Keratinocyte (primary cell): Measurements from ENCODE around the gene CCDC71. TPM values are rescaled to one million over a fixed set of nuclear protein-coding genes. Genes with fewer than 3 reads are reported as not detected.

Experiments
- DNase-seq: peaks from one replicate; pipeline ENCODE4 v3.0.0-alpha.2; 2011; ENCODE audit warnings: low read depth, missing footprints, low spot score
- FAIRE-seq: peaks from 2 replicates; lab custom pipeline; 2011; peaks lifted over from hg19 to GRCh38; lab: Jason Lieb, UNC
- H2AFZ ChIP-seq: 2 replicates; pipeline ENCODE4 v1.6.0; 2012; ENCODE audit warnings: low read length, control low read depth, inconsistent platforms; ENCODE audit not compliant: control insufficient read depth
- H3K27ac ChIP-seq: 2 replicates; pipeline ENCODE4 v1.5.1; 2011; ENCODE audit warnings: low read length; ENCODE audit not compliant: control insufficient read depth, insufficient read depth
- H3K27me3 ChIP-seq: 3 replicates; pipeline ENCODE4 v1.6.0; 2011; ENCODE audit warnings: low read length; ENCODE audit not compliant: control insufficient read depth, insufficient read depth; ENCODE audit errors: extremely low read depth
- H3K36me3 ChIP-seq, 2 experiments: 2 replicates in 1 of 2; 3 replicates in 1 of 2; pipeline ENCODE4 v1.5.1; 2011; ENCODE audit warnings: low read length in 2 of 2, mild to moderate bottlenecking in 1 of 2; ENCODE audit not compliant: control insufficient read depth in 2 of 2, insufficient read depth in 2 of 2; ENCODE audit errors: extremely low read depth in 1 of 2
- H3K4me1 ChIP-seq: 3 replicates; pipeline ENCODE4 v1.5.1; 2011; ENCODE audit warnings: low read length; ENCODE audit not compliant: control insufficient read depth, insufficient read depth; ENCODE audit errors: extremely low read depth
- H3K4me2 ChIP-seq: 3 replicates; pipeline ENCODE4 v1.6.0; 2011; ENCODE audit warnings: low read depth, low read length; ENCODE audit not compliant: control insufficient read depth, insufficient read depth; ENCODE audit errors: extremely low read depth
- H3K4me3 ChIP-seq, 3 experiments: fragments of 200-600 bp in 1 of 3; sonication (generic) in 1 of 3; 2 replicates in 2 of 3; 3 replicates in 1 of 3; pipeline ENCODE4 v1.5.1; 2011 to 2016; ENCODE audit warnings: low read length in 3 of 3, mild to moderate bottlenecking in 3 of 3, control low read depth in 2 of 3, inconsistent platforms in 1 of 3, low read depth in 1 of 3, mixed read lengths in 1 of 3, mixed run types in 1 of 3, moderate library complexity in 1 of 3; ENCODE audit not compliant: control insufficient read depth in 2 of 3, insufficient read depth in 2 of 3; ENCODE audit errors: extremely low read depth in 1 of 3
- H3K79me2 ChIP-seq: 2 replicates; pipeline ENCODE4 v1.6.0; 2012; ENCODE audit warnings: low read length; ENCODE audit not compliant: control insufficient read depth, insufficient read depth
- H3K9ac ChIP-seq: 3 replicates; pipeline ENCODE4 v1.6.0; 2011; ENCODE audit warnings: low read length; ENCODE audit not compliant: control insufficient read depth, insufficient read depth; ENCODE audit errors: extremely low read depth
- H3K9me1 ChIP-seq: 3 replicates; pipeline ENCODE4 v1.6.0; 2011; ENCODE audit warnings: low read length; ENCODE audit not compliant: control insufficient read depth, insufficient read depth; ENCODE audit errors: extremely low read depth
- H3K9me3 ChIP-seq: 2 replicates; pipeline ENCODE4 v1.5.1; 2012; ENCODE audit warnings: low read depth, low read length; ENCODE audit not compliant: control insufficient read depth
- H4K20me1 ChIP-seq: 3 replicates; pipeline ENCODE4 v1.6.0; 2011; ENCODE audit warnings: low read length; ENCODE audit not compliant: control insufficient read depth, insufficient read depth; ENCODE audit errors: extremely low read depth
- CTCF ChIP-seq, 3 experiments: IDR thresholded peaks in 1 of 3; conservative IDR thresholded peaks in 1 of 3; optimal IDR thresholded peaks in 1 of 3; 2 replicates in 2 of 3; 3 replicates in 1 of 3; pipeline versions ENCODE3 to v1.5.1; 2011; ENCODE audit warnings: low read length in 3 of 3, mild to moderate bottlenecking in 3 of 3, moderate library complexity in 2 of 3, control low read depth in 1 of 3, inconsistent platforms in 1 of 3; ENCODE audit not compliant: insufficient read depth in 2 of 3; ENCODE audit errors: extremely low read depth in 1 of 3
- EZH2 ChIP-seq: IDR thresholded peaks from one replicate; pipeline ENCODE4 v1.6.1; 2012; ENCODE audit warnings: inconsistent platforms, mild to moderate bottlenecking, low read length, moderate library complexity
- dilution Hi-C: fragments of 300-500 bp; cut with MboI; formaldehyde crosslinking; loops from one replicate; pipeline ENCODE4 v1.7.0; 2020; ENCODE audit warnings: low sequenced_read_pairs; ENCODE audit not compliant: extremely low pct_ligation_motif_present
- polyA plus RNA-seq, 5 experiments: library from polyadenylated mRNA; depleted of rRNA in 3 of 5; stranded (reverse) in 3 of 5; stranded (forward) in 1 of 5; unstranded in 1 of 5; fragments of >200 nt; gene quantifications; 1 replicate in 1 of 5; 2 replicates in 3 of 5; 3 replicates in 1 of 5; pipeline versions ENCODE4 v1.2.1 to v1.2.3, GENCODE V29; 2011 to 2012; ENCODE audit warnings: missing spikeins in 2 of 5, low read depth in 1 of 5, low replicate concordance in 1 of 5

The CCDC71 gene
- polyA plus RNA-seq, 1 donor (not counting 4 experiments of a cell fraction or from before 2014, with no cell fraction given): 18.8 TPM

- DNase-seq: no peak
- FAIRE-seq: no peak
- H3K4me3 ChIP-seq: no peak overlapping the region
Observed at GRCh38 chr3:49183873-49184272, 17.7 kb upstream of the CCDC71 start.

GRCh38 chr3:49182682-49183081 lies 16.6 kb upstream of the CCDC71 start:
- no peak for TF ChIP-seq EZH2
- no peak for TF ChIP-seq CTCF (optimal IDR thresholded peaks at IDR 0.05 in 1 of 3, IDR thresholded peaks at IDR 0.05 in 1 of 3, conservative IDR thresholded peaks at IDR 0.05 in 1 of 3; ENCODE audit: extremely low read depth in 1 of 3, insufficient read depth in 2 of 3, low read length in 3 of 3)
- Histone ChIP-seq H3K9ac (no peak overlapping the region), H4K20me1 (no peaks in the 10 kb centered on the region), H3K27me3 (no peaks in the 10 kb centered on the region), H3K4me2 (no peak overlapping the region), H3K9me3 (no peaks in the 10 kb centered on the region), H2AFZ (no peak overlapping the region), H3K27ac (no peak overlapping the region), H3K79me2 (no peaks in the 10 kb centered on the region), H3K36me3 (no peaks in the 10 kb centered on the region), H3K9me1 (no peaks in the 10 kb centered on the region), H3K4me3 (no peak overlapping the region), H3K4me1 (no peaks in the 10 kb centered on the region)
- no peak for FAIRE-seq
- dilution Hi-C loops: no loop called here
- DNase-seq: no peak

More at GRCh38 chr3:49183873-49184272, 17.7 kb upstream of the CCDC71 start:
- no peak overlapping the region for H2AFZ ChIP-seq
- H3K4me2 ChIP-seq: no peak overlapping the region
- no peaks in the 10 kb centered on the region for H3K9me1 ChIP-seq
- no peak overlapping the region for H3K27ac ChIP-seq
- no peaks in the 10 kb centered on the region for H3K79me2 ChIP-seq
- H3K9me3 ChIP-seq: no peaks in the 10 kb centered on the region
- TF ChIP-seq EZH2 (no peak), CTCF (optimal IDR thresholded peaks at IDR 0.05 in 1 of 3, IDR thresholded peaks at IDR 0.05 in 1 of 3, conservative IDR thresholded peaks at IDR 0.05 in 1 of 3; ENCODE audit: extremely low read depth in 1 of 3, insufficient read depth in 2 of 3, low read length in 3 of 3) (no peak)
- no peaks in the 10 kb centered on the region for H3K27me3 ChIP-seq
- H3K4me1 ChIP-seq: no peaks in the 10 kb centered on the region
- no peak overlapping the region for H3K9ac ChIP-seq
- no peaks in the 10 kb centered on the region for H4K20me1 ChIP-seq
- no peaks in the 10 kb centered on the region for H3K36me3 ChIP-seq
- dilution Hi-C loops: no loop called here
